NT2/D1 (cell line): ENCODE measurements around the gene AKR1C8.

Experiments
- YY1 ChIP-seq: IDR thresholded peaks from 2 replicates; pipeline ENCODE4 v1.6.1; 2011; ENCODE audit not compliant: insufficient read length, insufficient read depth
- ZNF274 ChIP-seq: IDR thresholded peaks from 2 replicates; pipeline ENCODE4 v1.6.1; 2011; ENCODE audit warnings: mild to moderate bottlenecking, low read depth, low read length

- no peak for TF ChIP-seq YY1
- no peak for TF ChIP-seq ZNF274
Observed at GRCh38 chr10:5188358-5188757, 3.4 kb upstream of the AKR1C8 start.
